ENCODE measurements around the gene SPOCK1. TPM values are rescaled to one million over a fixed set of nuclear protein-coding genes. Genes with fewer than 3 reads are reported as not detected.

SPOCK1 gene
- total and polyA plus RNA-seq, 2 of the 13 experiments (the other 11 are each of a cell fraction or from before 2014, with no cell fraction given) = 0.18 to 0.29 TPM

- TF ChIP-seq FOXP1 (IDR thresholded peaks at IDR 0.05) = no peak
- no peak for TF ChIP-seq FOXP1 (CRISPR knock-in tag; IDR thresholded peaks at IDR 0.05)
- TF ChIP-seq UBTF (CRISPR knock-in tag; IDR thresholded peaks at IDR 0.05) = peak; percentile 91
- TF ChIP-seq HOXA3 (CRISPR knock-in tag; IDR thresholded peaks at IDR 0.05) = 0 out of 2 replicates have a peak, but pooled peaks have one; percentile 7
- peak; percentile 42 for TF ChIP-seq XRCC5 (optimal IDR thresholded peaks at IDR 0.05; ENCODE audit: low read length)
Measured at GRCh38 chr5:137498736-137499505, at the start of gene SPOCK1 (continued).

GRCh38 chr5:137545956-137546355, 46.8 kb upstream of the SPOCK1 start:
- BruUV-seq (replicated peaks) = no TSS peak
- in situ Hi-C loops (cut with HindIII; ENCODE audit: extremely low pct_ligation_motif_present, low pct_unique_long_range_greater_than_20kb) = no loop called here
- ATAC-seq (no peak), DNase-seq (ENCODE audit: low spot score) (no peak), FAIRE-seq (no peak)
- H3K27me3 ChIP-seq (ENCODE audit: control insufficient read depth in 1 of 2, insufficient read depth in 2 of 2, low read length in 2 of 2) = no peaks in the 10 kb centered on the region
- ChIA-PET POLR2A (no interaction called here), CTCF (ENCODE audit: low intra/inter-chr PET ratio, low total read pairs) (no interaction called here)
- H3K4me1 ChIP-seq (ENCODE audit: insufficient read depth, low read length) = no peaks in the 10 kb centered on the region
- no peak overlapping the region for H3K9ac ChIP-seq (ENCODE audit: insufficient read depth, low read depth, low read length)
- H3K4me3 ChIP-seq (replicated peaks in 1 of 3; ENCODE audit: insufficient read depth in 1 of 3, low read depth in 2 of 3, low read length in 3 of 3) = no peak overlapping the region
- H3K79me2 ChIP-seq (ENCODE audit: insufficient read depth, low read length) = no peaks in the 10 kb centered on the region
- 13% methylated on average over 4 of the region's 4 CpGs for WGBS (ENCODE audit: low lambda C conversion rate)
- H3K9me3 ChIP-seq (ENCODE audit: low read length) = no peaks in the 10 kb centered on the region
- H3K27ac ChIP-seq (ENCODE audit: extremely low read length, insufficient read depth, low read length) = no peak overlapping the region
- H4K20me1 ChIP-seq (ENCODE audit: insufficient read depth, low read length) = no peaks in the 10 kb centered on the region
- no peak overlapping the region for H3K4me2 ChIP-seq (ENCODE audit: low read depth, low read length)
- no peak overlapping the region for H2AFZ ChIP-seq (ENCODE audit: low read length)
- H3K36me3 ChIP-seq (replicated peaks in 1 of 2; ENCODE audit: control insufficient read depth in 1 of 2, insufficient read depth in 2 of 2, low read length in 2 of 2) = no peaks in the 10 kb centered on the region
- TF ChIP-seq SNAI1 (CRISPR knock-in tag; IDR thresholded peaks at IDR 0.05; ENCODE audit: borderline replicate concordance) (no peak), NKX3-1 (CRISPR knock-in tag; IDR thresholded peaks at IDR 0.05) (no peak), HMG20A (CRISPR knock-in tag; IDR thresholded peaks at IDR 0.05; ENCODE audit: borderline replicate concordance) (no peak), SMAD3 (CRISPR knock-in tag; IDR thresholded peaks at IDR 0.05) (no peak), ZNF12 (CRISPR knock-in tag; IDR thresholded peaks at IDR 0.05) (no peak), CSRNP2 (CRISPR knock-in tag; conservative IDR thresholded peaks at IDR 0.05; ENCODE audit: low read depth) (no peak), ZNF343 (CRISPR knock-in tag; IDR thresholded peaks at IDR 0.05) (no peak), HBP1 (CRISPR knock-in tag; IDR thresholded peaks at IDR 0.05; ENCODE audit: low read depth) (no peak), SOX6 (IDR thresholded peaks at IDR 0.05) (no peak), SOX6 (CRISPR knock-in tag; IDR thresholded peaks at IDR 0.05) (no peak), ZNF101 (CRISPR knock-in tag; IDR thresholded peaks at IDR 0.05; ENCODE audit: borderline replicate concordance, low read depth) (no peak)
- intact Hi-C loops (cut with micrococcal nuclease; ENCODE audit: unreplicated experiment) = no loop called here
